CMK (cell line): ENCODE data around the gene SETD1B.
"Not testable (repeated sequence)": the region's sequence is repeated elsewhere in the genome, so short reads cannot be mapped to it uniquely, and the experiment has no call there.

Source experiments
- DNase-seq: peaks from one replicate; pipeline ENCODE4 v3.0.0-alpha.2; 2010; ENCODE audit warnings: low read depth

SETD1B gene

GRCh38 chr12:121780429-121780828 is 23.4 kb upstream of the SETD1B start:
- DNase-seq, result no peak

GRCh38 chr12:121781484-121781997 is 22.3 kb upstream of the SETD1B start:
- DNase-seq, result no peak

GRCh38 chr12:121781998-121782979 is 21.5 kb upstream of the SETD1B start:
- DNase-seq, result no peak

GRCh38 chr12:121783766-121784165 is 20.0 kb upstream of the SETD1B start:
- DNase-seq, result no peak

- no peak for DNase-seq
Measured at GRCh38 chr12:121784460-121784859, 19.3 kb upstream of the SETD1B start.

GRCh38 chr12:121786440-121786825 is 17.4 kb upstream of the SETD1B start:
- no peak for DNase-seq

GRCh38 chr12:121787063-121788025 is 16.5 kb upstream of the SETD1B start:
- no peak for DNase-seq

- no peak for DNase-seq
Measured at GRCh38 chr12:121788176-121788818, 15.5 kb upstream of the SETD1B start.

- DNase-seq, result no peak
Measured at GRCh38 chr12:121789233-121789781, 14.5 kb upstream of the SETD1B start.

GRCh38 chr12:121789800-121790728 is 13.7 kb upstream of the SETD1B start:
- no peak for DNase-seq

GRCh38 chr12:121790785-121791184 is 13.0 kb upstream of the SETD1B start:
- DNase-seq, result not testable (repeated sequence)

GRCh38 chr12:121791671-121792551 is 11.9 kb upstream of the SETD1B start:
- no peak for DNase-seq

GRCh38 chr12:121792607-121793439 is 11.0 kb upstream of the SETD1B start:
- DNase-seq, result no peak

GRCh38 chr12:121793440-121793837 is 10.4 kb upstream of the SETD1B start, which contains the start of gene RHOF:
TSS of gene RHOF (minus strand) at chr12:121793688. CDS start at chr12:121793633, 55 bp downstream.
- no peak for DNase-seq

GRCh38 chr12:121793838-121794533 is 9.8 kb upstream of the SETD1B start:
- peak; percentile 92 for DNase-seq

GRCh38 chr12:121794534-121795033 is 9.2 kb upstream of the SETD1B start:
- DNase-seq, result no peak
